ENCODE results near the gene TNFRSF12A.

- TF ChIP-seq POLR2AphosphoS5 (IDR thresholded peaks at IDR 0.05; ENCODE audit: borderline replicate concordance, low read depth, low read length) = no peak
- TF ChIP-seq EZH2 (IDR thresholded peaks at IDR 0.05) = no peak
- TF ChIP-seq FOXP2 (optimal IDR thresholded peaks at IDR 0.05; ENCODE audit: control extremely low read depth, extremely low read length, insufficient read depth) = no peak
Observed at GRCh38 chr16:3026609-3027488, 6.7 kb downstream of the TNFRSF12A start.

All from SK-N-MC (cell line).